ENCODE data around the gene DLG2. TPM values are rescaled to one million over a fixed set of nuclear protein-coding genes. Genes with fewer than 3 reads are reported as not detected.

The DLG2 gene
- total RNA-seq, 4 donors from 2014 or later: 37.9 to 71.5 (median 44.9) TPM

DNA sequence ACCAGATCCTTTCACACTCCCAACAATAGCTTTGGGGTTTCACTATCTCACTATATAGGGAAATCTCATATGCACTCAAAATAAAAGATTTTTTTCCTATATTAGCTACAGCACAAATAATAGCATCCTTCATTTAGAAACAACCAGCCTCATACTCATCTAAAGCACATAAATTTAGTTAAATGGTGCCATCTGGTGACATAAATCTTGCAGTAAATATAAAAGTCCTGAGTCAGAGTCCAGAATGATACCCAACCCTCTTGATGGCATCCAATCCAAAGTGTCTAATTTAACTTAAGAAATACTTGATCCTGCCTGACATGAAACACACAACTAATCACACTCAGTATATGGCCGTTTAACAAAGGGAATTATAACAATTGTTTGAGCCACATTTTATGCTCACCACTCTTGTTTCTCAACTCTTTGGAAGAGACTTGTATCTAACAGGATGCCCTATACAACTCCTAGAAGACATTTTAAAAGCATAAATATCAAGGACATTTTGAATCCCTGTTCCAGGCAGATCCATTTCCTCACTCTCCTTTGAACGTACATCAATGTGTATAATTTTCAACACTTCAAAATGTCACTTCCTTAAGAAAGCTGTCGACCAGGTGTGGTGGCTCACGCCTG is 36.2 kb downstream of the DLG2 start:
- no peak for TF ChIP-seq POLR2AphosphoS5 (IDR thresholded peaks at IDR 0.05)
- TF ChIP-seq, protein P1, sequence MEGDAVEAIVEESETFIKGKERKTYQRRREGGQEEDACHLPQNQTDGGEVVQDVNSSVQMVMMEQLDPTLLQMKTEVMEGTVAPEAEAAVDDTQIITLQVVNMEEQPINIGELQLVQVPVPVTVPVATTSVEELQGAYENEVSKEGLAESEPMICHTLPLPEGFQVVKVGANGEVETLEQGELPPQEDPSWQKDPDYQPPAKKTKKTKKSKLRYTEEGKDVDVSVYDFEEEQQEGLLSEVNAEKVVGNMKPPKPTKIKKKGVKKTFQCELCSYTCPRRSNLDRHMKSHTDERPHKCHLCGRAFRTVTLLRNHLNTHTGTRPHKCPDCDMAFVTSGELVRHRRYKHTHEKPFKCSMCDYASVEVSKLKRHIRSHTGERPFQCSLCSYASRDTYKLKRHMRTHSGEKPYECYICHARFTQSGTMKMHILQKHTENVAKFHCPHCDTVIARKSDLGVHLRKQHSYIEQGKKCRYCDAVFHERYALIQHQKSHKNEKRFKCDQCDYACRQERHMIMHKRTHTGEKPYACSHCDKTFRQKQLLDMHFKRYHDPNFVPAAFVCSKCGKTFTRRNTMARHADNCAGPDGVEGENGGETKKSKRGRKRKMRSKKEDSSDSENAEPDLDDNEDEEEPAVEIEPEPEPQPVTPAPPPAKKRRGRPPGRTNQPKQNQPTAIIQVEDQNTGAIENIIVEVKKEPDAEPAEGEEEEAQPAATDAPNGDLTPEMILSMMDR (IDR thresholded peaks at IDR 0.05): no peak
- TF ChIP-seq EP300 (IDR thresholded peaks at IDR 0.05): no peak
- TF ChIP-seq POLR2A (IDR thresholded peaks at IDR 0.05): no peak
- no peak overlapping the region for H3K27ac ChIP-seq
- no peaks in the 10 kb centered on the region for H3K9me3 ChIP-seq
- no peaks in the 10 kb centered on the region for H3K27me3 ChIP-seq
- H3K4me1 ChIP-seq: no peaks in the 10 kb centered on the region
- no peak for DNase-seq (ENCODE audit: low spot score in 2 of 2)
- 70% methylated on average over 4 of the region's 4 CpGs for WGBS
- H3K4me3 ChIP-seq: no peak overlapping the region
- no peaks in the 10 kb centered on the region for H3K36me3 ChIP-seq

DNA sequence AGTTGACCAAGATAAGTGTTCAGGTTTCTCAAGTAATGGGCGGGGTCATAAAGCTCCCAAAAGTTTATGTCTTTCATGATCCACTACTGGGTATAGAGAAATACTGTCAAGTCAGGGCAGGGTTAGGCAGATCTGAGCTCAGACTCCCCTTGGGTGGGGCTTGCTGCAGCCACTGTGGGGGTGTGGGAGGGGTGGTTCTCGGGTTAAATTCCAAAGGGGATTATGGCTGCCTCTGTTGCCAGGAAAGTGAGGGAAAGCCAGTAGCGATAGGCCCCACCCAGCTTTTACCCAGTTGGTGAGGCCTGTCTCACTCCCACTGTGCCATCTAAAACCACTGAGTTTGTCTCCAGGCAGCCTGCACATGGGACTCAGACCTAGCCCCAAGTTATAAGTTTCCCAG is 37.8 kb downstream of the DLG2 start:
- H3K9me3 ChIP-seq: no peaks in the 10 kb centered on the region
- no peaks in the 10 kb centered on the region for H3K4me1 ChIP-seq
- H3K36me3 ChIP-seq: no peaks in the 10 kb centered on the region
- TF ChIP-seq POLR2A (IDR thresholded peaks at IDR 0.05) (no peak), POLR2AphosphoS5 (IDR thresholded peaks at IDR 0.05) (no peak), EP300 (IDR thresholded peaks at IDR 0.05) (no peak)
- TF ChIP-seq, protein P1 (IDR thresholded peaks at IDR 0.05): no peak
- no peaks in the 10 kb centered on the region for H3K27me3 ChIP-seq
- no peak overlapping the region for H3K4me3 ChIP-seq
- 68% methylated on average over 3 of the region's 3 CpGs for WGBS
- H3K27ac ChIP-seq: no peak overlapping the region
- no peak for DNase-seq (ENCODE audit: low spot score in 2 of 2)

DNA sequence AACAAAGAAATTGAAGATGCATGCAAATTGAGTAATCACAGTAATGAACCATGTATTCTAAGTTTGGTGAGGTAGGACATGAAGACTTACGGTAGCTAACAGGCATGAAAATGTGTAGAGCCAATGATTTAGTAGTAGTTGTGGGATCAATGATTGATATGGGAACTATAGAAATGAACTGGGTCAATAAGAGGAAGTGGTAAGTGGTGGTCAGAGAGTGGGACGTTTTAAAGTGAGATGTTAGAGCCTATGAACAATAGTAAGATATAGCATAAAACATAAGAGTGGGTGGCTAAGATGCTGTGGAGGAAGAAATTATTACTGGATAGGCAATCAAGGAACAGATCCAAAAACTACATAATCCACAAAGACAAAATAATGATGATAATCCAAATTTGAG is 45.0 kb downstream of the DLG2 start:
- no peak for TF ChIP-seq EP300 (IDR thresholded peaks at IDR 0.05)
- TF ChIP-seq, protein P1 (IDR thresholded peaks at IDR 0.05): no peak
- no peak for TF ChIP-seq POLR2A (IDR thresholded peaks at IDR 0.05)
- no peak for TF ChIP-seq POLR2AphosphoS5 (IDR thresholded peaks at IDR 0.05)
- Histone ChIP-seq H3K4me1 (no peaks in the 10 kb centered on the region), H3K27me3 (no peaks in the 10 kb centered on the region), H3K9me3 (no peaks in the 10 kb centered on the region), H3K4me3 (no peak overlapping the region), H3K27ac (no peak overlapping the region), H3K36me3 (no peaks in the 10 kb centered on the region)
- 87% methylated on average over 2 of the region's 2 CpGs for WGBS
- DNase-seq (ENCODE audit: low spot score in 2 of 2): no peak

DNA sequence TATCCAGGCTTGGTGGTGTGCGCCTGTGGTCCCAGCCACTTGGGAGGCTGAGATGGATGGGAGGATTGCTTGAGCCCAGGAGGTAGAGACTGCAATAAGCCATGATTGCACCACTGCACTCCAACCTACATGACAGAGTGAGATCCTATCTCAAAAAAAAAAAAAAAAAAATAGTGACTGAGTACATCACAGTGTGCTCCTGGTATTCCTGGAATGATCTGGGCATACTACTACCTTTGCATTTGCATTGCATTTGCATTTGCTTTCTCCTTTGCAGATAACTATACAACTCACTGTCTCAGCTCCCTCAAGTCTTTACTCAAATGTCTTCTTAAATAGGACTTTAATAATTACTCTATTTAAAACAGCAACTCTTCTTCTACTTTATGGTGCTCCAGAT is 51.8 kb downstream of the DLG2 start:
- Histone ChIP-seq H3K9me3 (no peaks in the 10 kb centered on the region), H3K4me3 (no peak overlapping the region), H3K36me3 (no peaks in the 10 kb centered on the region), H3K27me3 (no peaks in the 10 kb centered on the region), H3K27ac (no peak overlapping the region), H3K4me1 (no peaks in the 10 kb centered on the region)
- DNase-seq (ENCODE audit: low spot score in 2 of 2): no peak
- 96% methylated on average over 1 of the region's 1 CpG for WGBS
- TF ChIP-seq POLR2AphosphoS5 (IDR thresholded peaks at IDR 0.05) (no peak), EP300 (IDR thresholded peaks at IDR 0.05) (no peak), POLR2A (IDR thresholded peaks at IDR 0.05) (no peak)
- TF ChIP-seq, protein P1 (IDR thresholded peaks at IDR 0.05): no peak

DNA sequence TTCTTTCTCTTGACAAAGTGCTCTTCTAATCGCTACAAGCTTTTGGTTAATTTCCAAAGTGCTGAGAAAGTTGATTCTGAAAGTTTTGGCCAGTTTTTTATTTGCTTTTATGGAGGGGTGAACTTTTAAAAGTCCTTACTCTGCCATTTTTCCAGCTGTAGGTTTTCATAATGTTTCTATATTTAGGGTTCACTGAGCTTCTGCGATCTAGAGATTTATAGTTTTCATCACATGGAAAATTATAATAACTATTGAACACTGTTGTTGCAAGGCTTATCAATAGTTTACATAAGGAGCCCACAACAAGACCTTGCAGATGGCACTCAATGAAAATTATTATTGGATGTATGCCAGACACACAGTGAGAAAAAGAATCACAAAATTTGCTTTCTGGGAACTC is 55.1 kb downstream of the DLG2 start:
- H3K27me3 ChIP-seq: no peaks in the 10 kb centered on the region

DNA sequence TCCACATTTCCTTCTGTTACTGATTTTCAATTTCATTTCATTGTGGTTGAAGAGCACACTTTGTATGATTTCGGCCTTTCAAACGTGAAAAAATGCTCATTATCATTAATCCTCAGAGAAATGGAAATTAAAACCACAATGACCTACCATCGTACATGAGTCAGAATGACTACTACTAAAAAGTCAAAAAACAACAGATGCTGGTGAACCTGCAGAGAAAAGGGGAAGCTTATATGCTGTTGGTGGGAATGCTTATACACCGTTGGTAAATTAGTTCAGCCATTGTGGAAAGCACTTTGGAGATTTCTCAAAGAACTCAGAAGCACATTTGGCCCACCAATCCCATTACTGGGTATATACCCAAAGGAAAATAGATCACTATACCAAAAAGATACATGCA is 57.6 kb downstream of the DLG2 start:
- H3K27ac ChIP-seq: no peak overlapping the region
- 90% methylated on average over 4 of the region's 4 CpGs for WGBS
- H3K4me3 ChIP-seq: no peak overlapping the region
- TF ChIP-seq POLR2AphosphoS5 (IDR thresholded peaks at IDR 0.05) (no peak), POLR2A (IDR thresholded peaks at IDR 0.05) (no peak)
- no peaks in the 10 kb centered on the region for H3K36me3 ChIP-seq
- no peaks in the 10 kb centered on the region for H3K4me1 ChIP-seq
- no peaks in the 10 kb centered on the region for H3K9me3 ChIP-seq
- no peaks in the 10 kb centered on the region for H3K27me3 ChIP-seq
- no peak for DNase-seq (ENCODE audit: low spot score in 2 of 2)

More for the DNA sequence above, 55.1 kb downstream of the DLG2 start:
- TF ChIP-seq POLR2AphosphoS5 (IDR thresholded peaks at IDR 0.05): no peak
- Histone ChIP-seq H3K9me3 (no peaks in the 10 kb centered on the region), H3K36me3 (no peaks in the 10 kb centered on the region), H3K27ac (no peak overlapping the region), H3K4me1 (no peaks in the 10 kb centered on the region), H3K4me3 (no peak overlapping the region)
- 74% methylated on average over 2 of the region's 2 CpGs for WGBS
- DNase-seq (ENCODE audit: low spot score in 2 of 2): no peak

Measured in suprapubic skin (tissue), 4 donors.